Activated CD4-positive, alpha-beta T cell treated with anti-CD3 and anti-CD28 coated beads for 24 hours (primary cell): ENCODE data around the gene YTHDF1.

ENCODE experiments used
- DNase-seq, 2 donors: peaks; one replicate each; pipeline ENCODE4 v3.0.0-alpha.2; 2020; ENCODE audit warnings: low read depth in 2 of 2

Gene YTHDF1

DNA sequence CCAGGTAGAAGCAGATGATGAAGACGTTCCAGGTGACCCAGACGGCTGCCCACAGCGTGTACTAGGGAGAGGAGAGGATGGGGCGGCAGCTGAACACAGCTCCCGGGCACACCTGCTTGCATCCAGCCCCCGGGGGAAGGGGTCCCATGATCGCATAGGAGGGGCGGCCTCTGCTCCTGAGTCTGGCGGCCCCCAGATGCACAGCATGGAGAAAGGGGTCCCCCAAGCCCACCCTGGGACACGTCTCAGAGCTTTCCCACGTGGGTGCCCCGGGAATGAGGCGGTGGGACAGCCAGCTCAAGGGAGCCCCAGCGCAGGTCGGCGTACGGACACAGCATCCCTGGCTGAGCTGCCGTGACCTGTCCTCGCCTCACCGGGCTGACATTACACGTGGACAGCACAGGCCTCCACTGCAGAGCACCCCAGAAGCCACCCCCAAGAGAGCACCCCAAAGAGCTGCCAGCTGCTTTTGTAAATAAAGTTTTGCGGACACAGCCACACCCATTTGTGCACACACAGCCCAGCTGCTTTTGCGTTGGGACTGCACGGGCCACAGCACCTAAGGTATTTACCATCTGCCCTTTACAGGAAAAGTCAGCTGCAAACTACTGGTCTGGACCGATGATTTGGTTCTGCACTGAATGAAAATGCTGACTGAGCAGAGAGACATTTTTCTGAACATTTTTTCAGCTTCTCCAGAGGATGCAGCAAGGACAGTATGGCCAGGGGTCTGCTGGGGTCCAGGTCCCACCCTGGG, 33.1 kb upstream of the YTHDF1 start:
- DNase-seq, result no peak

DNA sequence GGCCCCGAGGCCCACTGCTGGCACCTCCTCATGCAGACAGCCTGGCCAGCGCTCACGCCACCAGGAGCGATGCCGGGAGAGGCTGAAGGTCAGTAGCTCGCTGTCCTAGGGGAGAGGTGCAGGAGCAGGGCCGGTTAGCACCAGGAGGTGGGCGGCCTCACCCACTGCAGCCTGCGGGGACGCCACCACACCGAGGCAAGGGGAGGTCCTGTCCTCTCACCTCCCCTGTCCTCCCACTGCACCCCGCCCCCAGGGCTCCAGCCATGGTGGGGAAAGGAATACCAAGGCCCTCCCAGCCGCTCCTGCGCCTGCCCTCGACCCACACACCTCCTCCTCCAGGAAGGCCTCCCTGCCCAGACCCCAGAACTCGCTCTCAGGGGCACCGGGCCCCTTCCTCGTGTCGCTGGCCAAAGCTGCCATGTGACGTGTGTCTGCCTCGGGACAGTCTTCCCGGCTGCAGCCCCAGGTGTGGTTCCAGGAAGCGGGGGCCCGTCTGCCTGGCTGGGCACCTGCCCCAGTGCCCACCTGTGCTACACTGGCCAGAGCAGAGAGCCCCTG, 31.8 kb upstream of the YTHDF1 start:
- no peak for DNase-seq

DNA sequence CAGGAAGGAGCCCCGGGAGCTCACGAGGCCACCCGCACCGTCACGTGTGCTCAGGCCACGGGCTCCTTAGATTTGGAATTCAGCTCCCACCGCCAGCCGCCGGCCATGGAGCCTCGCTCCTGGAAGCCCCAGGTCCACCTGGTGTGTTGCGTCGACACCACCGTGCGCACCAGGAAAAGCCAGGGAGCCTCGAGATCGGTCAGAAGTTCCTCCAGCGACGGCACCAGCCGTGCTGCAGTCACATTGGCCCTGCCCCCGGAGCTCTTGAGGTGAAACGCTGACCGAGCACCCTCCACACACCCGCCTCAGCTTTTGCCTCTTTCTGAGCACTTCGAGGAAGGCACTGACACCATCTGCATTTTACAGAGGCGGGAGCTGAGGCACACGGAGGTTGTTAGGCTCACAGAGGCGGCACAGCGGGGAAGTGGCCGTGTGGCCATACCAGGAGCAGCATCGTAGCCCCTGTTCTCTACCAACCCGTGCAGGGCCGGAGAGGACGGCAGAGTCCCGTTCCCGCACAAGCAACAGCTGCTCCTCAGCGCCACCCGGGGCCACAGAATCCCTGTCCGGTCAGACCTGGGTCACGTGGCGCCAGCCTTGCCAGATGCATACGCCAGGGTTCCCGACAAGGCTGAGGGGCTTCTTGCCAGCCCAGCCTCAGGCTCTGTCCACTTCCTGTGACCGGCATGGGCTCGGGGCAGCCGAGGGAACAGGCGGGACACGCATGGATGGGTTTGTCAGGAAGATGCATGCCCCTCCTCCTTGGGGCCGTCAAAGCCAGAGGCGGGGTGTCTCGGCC, 30.8 kb upstream of the YTHDF1 start:
- DNase-seq, result no peak

DNA sequence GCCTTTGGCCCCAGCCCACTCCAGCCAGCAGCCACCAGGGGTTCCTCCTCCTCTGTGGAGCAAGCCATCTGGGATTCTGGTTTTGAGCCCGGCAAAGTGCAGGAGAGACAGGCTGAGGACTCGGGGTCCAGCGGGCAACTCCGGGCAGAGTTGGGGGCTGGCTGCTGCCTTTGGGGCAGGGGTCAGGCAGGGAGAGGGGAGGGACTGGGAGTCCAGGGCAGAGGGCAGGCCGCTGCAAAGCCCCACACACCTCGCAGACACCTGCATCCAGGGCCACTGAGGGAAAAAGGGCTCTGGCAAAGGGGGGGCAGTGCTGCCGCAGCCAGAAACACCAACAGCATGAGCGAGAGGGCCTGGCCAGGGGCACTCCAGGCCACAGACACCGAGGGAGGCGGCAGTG, 28.5 kb upstream of the YTHDF1 start:
- no peak for DNase-seq

DNA sequence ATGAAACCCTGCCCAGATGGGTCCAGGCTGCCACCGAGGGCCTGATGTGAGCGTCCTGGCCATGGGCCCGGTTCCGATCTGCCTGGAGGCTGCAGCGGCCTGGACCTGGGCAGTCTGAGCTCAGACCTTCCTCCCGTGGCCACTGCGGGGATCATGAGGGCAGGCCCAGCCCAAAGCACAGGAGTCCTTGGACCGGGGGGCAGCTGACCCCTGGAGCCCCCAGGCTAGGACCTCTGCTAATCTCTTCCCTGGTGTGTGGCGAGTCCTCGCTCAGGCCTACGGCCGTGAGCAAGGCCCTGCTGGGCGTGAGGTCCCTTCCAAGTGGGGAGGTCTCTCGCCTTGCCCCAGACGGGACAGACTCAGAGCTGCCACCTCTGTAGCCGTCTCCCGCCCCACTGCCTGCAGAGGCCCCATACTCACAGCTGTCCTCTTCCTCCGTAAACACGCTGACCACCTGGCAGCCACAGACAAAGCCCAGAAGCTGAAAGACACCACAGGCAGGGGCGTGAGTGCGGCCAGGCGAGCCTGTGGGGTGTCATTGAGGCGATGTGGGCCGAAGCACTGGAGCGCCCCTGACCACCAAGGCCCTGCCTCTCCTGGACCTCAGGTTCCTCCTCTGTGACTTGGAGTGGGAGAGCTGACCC, 27.8 kb upstream of the YTHDF1 start:
- no peak for DNase-seq

DNA sequence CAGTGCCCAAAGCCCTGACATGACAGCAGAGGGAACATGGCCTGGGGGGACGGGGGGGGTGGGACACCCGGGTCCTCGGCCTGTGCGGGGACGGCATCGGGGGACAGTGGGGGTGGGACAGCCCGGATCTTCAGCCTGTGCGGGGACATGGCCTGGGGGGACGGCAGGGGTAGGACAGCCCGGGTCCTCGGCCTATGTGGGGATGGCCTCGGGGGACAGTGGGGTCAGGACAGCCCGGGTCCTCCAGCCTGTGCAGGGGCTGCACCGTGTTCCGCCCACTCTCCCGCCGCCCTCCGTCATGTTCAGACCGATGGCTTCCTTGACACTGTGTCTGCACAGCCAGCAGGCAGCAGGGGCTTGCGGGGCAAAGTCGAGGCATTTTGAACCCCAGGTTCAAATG, 26.8 kb upstream of the YTHDF1 start:
- no peak for DNase-seq

DNA sequence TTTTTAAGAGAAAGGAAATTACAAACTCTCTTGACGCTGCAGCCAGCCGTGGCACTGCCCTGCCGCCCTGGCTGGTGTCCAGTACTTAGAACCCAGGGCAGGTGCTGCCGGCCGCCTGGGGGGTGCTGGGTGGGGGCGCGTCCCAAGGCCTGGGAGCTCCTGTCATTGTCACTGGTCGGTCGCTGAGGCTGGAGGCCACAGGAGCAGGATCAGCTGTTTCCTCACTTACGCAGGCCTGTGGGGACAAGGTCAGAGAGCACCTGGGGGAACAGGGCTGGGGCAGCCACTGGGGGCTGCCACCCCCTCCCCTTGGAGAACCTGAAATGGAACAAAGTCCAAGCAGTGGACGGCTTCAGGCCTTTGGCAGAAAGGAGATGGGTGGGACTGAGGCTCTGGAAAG, 25.3 kb upstream of the YTHDF1 start:
- no peak for DNase-seq

DNA sequence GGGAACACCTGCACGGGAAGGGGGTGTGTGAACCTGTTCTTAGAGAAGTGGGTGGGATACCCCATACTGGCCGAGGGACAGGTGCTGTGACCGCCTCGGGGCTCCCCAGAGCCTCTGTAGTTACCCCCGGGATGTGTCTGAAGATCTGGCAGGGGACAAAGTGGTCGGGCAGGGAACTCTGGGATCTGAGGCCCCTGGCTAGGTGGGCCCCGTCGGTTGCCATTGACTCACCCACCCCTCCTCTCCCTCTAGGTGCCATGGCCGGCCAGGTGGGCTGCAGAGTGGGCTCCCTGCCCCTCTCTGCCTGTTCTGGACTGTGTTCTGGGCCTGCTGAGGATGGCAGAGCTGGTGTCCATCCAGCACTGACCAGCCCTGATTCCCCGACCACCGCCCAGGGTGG, 24.1 kb upstream of the YTHDF1 start:
- DNase-seq, result no peak

DNA sequence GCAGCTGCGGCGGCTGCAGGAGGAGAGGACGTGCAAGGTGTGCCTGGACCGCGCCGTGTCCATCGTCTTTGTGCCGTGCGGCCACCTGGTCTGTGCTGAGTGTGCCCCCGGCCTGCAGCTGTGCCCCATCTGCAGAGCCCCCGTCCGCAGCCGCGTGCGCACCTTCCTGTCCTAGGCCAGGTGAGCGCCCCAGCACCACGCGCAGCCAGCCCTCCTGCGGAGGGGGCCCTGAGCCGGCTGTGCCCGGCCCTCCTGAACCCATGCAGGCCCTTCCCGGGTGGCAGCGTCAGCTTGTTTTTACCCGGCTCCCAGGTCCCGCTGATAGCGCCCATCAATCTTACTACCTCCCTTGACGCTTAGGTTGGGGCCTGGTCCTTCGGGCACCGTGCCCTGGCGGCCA, 23.5 kb upstream of the YTHDF1 start:
- DNase-seq, result no peak

DNA sequence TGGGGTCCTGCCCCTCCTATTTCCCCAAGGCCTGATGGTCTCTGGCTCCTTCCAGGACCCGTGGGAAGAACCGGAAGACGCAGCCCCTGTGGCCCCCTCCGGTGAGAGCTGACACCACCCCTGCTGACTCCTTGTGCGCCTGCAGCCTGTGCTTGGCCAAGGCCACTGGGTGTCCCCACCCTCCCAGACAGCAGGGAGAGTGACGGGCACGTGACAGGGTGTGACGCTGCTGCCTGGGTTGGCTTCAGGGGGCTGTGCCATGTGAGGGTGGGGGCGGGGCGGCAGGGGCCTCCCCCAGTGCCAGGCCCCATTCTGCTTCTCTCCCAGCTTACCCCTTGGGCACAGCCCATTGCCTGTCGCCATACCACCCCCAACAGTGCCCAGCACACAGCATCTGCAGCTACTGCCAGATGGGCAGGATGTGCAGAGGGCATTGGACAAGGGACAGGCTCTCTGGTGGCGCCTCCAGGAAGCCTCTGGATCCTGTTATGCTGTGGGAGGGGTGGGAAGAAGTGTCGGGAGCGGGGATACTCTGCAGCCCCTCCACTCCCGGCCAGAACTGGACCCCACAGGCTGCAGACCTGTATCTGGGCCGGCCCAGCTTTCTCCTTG, 22.7 kb upstream of the YTHDF1 start:
- no peak for DNase-seq

DNA sequence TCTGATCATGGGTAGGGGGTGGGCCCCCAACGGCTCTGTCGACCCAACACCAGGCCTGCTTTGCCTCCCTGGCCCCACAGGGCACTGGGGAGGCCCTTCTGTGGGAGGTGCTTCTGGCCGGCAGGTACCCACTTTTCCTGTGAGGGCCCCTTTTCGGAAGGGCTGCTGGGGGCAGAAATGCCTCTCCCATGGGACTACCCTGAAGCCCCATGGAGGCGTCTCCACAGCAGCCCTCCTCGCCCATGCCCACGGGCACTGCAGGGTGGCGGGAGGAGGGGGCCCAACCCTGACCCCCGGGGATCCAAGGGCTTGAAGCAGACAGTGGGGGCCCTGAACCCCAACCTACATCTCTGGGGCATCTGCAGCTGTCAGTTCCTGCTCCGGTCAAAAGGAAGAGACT, 22.1 kb upstream of the YTHDF1 start:
- DNase-seq, result no peak

DNA sequence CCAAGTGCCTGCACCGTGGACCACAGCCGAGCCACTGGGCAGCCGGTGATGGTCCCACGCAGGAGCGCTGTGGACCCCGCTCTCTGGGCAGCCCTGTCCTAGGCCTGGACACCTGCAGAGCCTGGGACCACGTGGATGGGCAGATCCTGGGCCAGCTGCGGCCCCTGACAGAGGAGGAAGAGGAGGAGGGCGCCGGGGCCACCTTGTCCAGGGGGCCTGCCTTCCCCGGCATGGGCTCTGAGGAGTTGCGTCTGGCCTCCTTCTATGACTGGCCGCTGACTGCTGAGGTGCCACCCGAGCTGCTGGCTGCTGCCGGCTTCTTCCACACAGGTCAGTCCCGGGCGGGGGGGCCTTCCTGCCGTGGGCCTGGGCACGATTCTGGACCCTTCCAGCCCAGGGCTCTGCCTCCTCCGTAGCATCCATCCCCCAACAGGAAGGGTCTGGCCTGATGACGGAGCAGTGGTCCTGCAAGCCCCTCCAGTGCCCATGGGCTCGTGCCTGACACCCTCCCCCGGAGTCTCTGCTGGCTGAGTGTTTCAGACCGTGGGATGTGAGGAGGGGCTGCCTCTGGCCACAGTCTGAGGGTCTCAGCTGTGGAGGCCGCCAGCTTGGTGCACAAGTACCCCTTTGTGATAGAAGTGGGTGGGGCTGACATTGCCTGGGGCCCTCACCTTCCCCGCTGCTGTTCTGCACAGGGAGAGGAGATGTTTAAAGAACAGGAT, 20.3 kb upstream of the YTHDF1 start:
- no peak for DNase-seq

DNA sequence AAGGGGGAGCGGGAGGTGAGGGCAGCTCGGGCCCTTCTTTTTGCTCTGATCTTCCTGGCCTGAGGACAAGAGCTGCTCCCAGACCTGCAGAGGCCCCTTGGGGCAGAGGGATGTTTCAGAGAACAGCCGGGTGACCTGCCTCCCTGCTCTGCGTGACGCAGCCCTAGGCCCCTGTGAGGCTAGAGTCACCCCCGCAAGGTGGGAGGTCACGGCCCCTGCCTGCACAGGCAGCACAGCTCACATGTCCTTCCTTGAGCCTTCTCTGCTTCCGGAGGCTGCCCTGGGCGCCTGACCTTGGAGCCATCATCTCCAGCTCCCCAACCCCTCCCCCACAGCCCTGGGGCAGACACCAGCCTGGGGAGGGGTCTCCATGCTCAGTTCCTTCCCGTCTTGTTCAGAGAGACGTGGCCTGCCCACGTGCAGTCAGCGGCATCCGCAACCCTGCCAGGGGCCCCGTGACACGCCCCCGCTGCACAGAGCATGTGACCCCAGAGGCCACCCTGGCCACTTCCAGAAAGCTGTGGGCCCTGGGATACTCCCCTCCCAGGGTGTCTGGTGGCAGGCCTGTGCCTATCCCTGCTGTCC, 19.6 kb upstream of the YTHDF1 start, which contains the start of gene BIRC7:
Gene BIRC7, plus strand, starts transcription at position 507 of the 585 bp plus-strand sequence. CDS start 192 bp downstream, outside the sequence.
- no peak for DNase-seq

DNA sequence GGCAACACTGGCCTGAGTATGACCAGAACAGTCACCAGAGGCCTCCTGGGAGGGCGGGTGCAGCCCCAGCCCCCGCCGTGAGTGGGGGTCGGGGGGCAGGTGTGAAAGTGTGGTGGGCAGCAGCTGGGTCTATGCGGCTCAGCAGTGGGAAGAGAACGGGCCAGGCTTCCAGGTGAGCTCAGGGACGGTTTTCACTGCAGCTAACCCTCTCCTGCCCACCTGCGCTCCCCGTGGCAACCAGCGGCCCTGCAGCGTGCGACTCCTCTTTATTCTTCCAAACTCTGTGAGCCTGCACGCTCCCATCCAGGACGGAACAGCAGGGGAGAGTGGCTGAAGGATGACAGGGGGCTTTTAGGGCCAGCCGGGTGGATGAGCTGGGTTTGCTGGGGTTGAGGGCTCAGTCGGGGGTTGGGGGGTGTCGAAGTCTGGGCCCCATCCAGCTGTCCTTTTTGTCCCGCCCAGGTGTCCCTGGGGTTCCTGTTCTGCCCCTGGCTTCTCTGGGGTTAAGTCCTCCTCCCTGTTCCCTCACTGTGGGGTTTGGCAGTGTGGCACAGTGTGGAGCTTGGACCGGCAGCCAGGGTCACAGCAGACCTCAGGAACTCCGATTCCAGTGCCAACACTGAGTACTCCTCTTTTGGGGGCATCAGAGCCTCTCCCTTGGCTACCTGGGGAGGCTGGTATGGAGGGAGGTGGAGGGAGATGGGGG, 18.9 kb upstream of the YTHDF1 start:
- DNase-seq, result no peak

DNA sequence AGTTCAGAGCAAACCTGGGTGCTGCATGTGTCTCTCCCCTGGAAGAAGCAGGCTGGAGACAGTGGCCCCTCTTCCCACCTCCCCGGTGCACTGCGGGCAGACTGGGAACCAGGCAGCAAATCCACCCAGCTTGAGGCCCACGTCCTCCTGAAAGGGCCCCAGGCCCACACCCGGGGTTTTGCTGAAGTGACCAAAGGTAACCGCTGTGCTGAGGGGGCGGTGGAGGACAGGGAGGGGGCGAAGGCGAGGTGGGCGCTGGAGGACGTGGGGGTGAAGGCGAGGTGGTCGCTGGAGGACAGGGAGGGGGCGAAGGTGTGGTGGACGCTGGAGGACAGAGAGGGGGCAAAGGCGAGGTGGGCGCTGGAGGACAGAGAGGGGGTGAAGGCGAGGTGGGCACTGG, 18.0 kb upstream of the YTHDF1 start:
- DNase-seq, result no peak

DNA sequence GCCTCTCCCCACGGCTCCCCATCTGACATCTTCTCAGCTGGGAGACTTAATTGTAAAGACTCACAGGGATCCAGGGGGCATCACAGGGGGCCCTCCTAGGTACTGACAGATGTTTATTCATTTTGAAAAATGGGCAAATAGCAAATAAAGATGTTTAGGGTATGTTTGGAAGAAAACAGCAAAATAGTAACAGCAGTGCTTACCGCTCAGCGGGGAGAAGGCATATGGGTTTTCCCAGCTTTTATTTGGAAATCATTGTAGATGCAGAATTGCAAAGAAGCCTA, 17.1 kb upstream of the YTHDF1 start:
- no peak for DNase-seq

DNA sequence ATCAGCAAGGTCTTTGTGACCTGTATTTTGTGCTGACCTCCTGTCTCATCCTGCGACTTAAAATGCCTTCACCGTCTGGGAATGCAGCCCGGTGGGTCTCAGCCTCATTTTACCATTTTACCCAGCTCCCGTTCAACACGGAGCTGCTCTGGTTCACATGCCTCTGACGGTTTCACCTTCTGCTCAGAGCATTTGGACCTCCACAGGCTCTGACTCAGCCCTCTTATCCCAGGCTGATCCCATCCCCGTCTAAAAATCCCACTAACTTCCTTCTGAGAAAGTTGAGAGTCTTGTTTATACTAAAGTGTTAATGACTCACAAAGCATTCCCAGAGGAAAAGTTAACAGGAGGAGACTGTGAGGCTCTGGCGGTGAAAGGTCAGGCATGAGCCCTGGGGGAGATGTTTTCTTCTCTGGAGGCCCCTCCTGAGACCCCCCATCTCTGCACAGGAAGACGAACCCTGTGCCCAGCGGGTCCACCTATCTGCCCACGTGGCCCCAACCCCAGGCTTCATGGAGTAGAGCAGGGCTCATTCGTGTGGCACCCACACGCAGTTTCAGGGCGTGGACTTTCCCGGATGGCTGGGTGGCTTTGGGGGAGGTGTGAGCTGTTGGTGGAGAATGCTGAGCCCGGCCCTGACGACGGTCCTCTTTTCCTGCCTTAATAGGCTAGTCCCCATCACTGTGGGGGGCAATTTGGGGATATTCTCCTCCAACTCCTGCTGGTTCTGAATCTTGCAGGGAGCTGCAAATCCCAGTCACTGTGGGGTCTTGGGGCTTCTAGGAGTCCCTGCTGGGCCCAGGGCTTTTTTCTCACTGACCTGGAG, 16.5 kb upstream of the YTHDF1 start:
- DNase-seq, result no peak

DNA sequence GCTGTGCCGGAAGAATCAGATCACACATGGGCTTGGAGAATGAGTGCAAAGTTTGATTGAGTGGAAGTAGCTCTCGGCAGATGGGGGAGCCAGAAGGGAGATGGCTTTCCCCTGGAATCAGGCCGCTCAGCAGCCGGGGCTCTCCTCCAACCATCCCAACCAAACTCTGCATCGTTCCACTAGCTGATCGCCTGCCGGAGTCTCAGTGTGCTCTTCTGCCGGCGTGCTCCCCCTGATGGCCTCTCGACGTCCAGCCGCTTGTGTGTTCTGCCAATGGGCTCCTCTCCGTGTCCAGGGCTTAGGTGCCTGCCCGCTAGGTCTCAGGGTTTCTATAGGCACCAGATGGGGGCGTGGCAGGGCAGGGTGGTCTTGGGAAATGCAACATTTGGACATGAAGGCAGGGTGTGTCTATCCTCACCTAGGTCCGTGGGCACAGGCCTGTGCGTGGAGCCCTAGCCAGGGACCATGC, 14.9 kb upstream of the YTHDF1 start:
- no peak for DNase-seq

DNA sequence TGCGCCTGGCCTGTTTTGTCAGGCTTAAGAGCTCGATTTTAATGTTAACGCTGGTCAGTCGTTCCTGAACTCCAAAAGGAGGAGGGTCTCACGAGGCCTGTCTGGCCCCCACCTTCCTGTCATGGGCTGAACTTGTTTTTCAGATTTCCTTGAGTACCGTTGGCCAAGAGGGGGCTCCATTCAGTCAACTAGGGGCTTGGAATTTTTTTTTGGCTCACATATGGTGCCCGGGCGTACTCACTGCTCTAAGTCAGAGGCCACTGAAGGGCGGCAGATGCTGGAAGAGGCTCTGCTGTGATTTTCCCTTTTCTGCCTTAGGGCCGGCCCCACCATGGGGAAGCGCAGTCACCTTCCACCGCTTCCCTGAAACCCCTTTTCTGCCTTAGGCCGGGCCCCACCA, 12.9 kb upstream of the YTHDF1 start:
- DNase-seq, result no peak

DNA sequence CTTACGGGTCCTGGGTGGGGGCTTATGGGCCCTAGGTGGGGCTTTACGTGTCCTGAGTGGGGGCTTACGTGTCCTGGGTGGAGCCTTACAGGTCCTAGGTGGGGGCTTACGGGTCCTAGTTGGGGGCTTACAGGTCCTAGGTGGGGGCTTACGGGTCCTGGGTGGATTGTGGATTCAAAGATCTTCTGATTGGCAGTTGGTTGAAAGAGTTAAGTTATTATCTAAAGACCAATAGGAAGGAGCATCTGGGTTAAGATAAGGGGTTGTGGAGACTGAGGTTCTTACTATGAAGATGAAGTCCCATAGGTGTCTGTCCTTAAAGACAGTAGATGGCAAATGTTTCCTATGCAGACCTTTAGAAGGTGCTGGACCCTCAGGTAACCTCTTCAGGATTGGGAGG, 11.3 kb upstream of the YTHDF1 start:
- DNase-seq, result no peak
